KG1 (cell line): ENCODE data around the gene SAP30.

Source experiments
- DNase-seq: peaks from one replicate; lab custom pipeline; 2025; lab: John Stamatoyannopoulos, UW

The SAP30 gene

GRCh38 chr4:173370477-173371291 lies at the start of gene SAP30:
Gene SAP30 (plus strand): TSS chr4:173370954. CDS start chr4:173371183, 229 bp downstream.
- peak; percentile 41 for DNase-seq

- DNase-seq: no peak
These were observed 45.6 kb upstream of the SAP30 start for GRCh38 chr4:173325007-173325736.

GRCh38 chr4:173328236-173328901 lies 42.4 kb upstream of the SAP30 start:
- DNase-seq: no peak

DNA sequence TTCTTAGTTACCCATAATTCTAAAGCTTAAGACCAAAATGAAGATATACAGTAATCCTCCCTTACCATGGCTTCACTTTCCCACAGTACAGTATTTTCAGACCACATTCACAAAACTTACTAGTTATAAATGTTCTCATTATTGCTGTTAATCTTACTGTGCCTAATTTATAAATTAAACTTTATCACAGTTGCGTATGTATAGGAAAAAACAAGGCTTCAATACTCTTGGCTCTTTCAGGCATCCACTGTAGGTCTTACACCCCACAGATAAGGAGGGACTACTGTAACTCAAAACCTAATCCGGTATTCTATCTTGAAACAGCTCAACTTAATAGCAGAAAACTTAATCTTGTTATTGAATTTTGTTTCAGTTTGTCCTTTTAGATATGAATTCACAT lies 40.2 kb upstream of the SAP30 start:
- DNase-seq: no peak

DNA sequence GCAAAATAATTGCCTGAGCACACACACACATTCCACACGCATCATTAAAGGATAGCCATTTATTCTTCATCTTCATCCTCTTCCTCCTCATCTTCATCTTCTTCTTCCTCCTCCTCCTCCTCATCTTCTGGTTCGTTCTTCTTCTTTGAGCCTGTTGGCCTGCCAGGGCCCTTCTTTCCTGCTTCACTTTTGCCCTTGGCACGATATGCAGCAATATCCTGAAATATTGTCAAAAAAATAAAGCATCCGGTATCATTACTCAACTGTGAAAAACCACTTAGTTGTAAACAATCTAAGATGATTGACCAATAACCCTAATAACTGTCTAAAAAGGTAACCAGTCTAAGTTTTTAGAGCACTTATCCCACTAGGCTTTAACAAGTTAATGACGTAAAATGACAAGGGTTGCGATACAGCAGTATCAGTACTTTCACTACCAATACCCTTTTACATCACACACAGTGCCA lies 38.7 kb upstream of the SAP30 start:
- no peak for DNase-seq

GRCh38 chr4:173332963-173333657 lies 37.6 kb upstream of the SAP30 start:
- peak; percentile 2 for DNase-seq

DNA sequence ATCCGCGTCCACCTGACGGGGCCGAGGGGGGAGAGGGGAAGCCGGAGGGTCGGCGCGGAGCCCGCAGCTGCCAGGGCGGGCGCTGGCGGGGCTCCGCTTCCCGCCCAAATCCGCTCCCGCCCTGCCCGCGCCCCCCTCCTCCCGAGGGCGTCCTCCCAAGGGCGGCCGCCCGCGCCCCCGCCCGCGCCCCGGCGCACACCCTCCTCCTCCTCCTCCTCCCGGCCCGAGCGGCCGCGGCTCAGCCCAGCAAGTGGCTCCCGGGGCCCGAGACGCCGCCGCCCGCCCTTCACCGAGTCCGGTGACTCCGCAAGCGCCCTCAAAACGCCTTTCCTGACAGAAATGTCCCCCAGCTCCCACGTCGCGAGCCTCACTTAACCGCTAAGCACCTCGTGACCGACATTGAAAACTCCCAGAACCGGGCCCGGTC lies 37.1 kb upstream of the SAP30 start:
- DNase-seq: no peak

GRCh38 chr4:173334085-173334890 lies 36.5 kb upstream of the SAP30 start, which contains the start of gene HMGB2:
Gene HMGB2 (minus strand): TSS chr4:173334358. CDS start chr4:173333649, 709 bp downstream.
- DNase-seq: peak; percentile 78

- DNase-seq: peak; percentile 16
These were observed 35.6 kb upstream of the SAP30 start for GRCh38 chr4:173334891-173335752.

DNA sequence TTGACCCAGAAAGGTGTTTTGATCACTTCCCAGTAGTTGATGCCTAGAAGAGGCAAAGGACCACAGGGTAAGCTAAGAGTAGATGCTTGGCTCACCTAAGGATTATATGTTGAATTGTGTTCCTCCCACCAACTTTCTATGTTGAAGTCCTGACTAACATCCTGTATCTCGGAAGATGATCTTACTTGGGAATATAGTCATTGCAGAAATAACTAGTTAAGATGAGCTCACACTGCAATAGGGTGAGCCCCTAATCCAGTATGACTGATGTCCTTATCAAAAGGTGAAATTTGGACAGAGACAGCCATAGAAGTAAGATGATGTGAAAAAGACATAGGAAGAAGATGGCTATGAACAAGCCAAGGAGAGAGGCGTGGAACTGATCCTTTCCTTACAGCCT lies 33.3 kb upstream of the SAP30 start:
- no peak for DNase-seq

GRCh38 chr4:173343832-173344397 lies 26.8 kb upstream of the SAP30 start:
- DNase-seq: no peak

- no peak for DNase-seq
These were observed 25.1 kb upstream of the SAP30 start for GRCh38 chr4:173345648-173346047.

GRCh38 chr4:173346074-173346473 lies 24.7 kb upstream of the SAP30 start:
- DNase-seq: no peak

- no peak for DNase-seq
These were observed 23.3 kb upstream of the SAP30 start for GRCh38 chr4:173347467-173347866.

DNA sequence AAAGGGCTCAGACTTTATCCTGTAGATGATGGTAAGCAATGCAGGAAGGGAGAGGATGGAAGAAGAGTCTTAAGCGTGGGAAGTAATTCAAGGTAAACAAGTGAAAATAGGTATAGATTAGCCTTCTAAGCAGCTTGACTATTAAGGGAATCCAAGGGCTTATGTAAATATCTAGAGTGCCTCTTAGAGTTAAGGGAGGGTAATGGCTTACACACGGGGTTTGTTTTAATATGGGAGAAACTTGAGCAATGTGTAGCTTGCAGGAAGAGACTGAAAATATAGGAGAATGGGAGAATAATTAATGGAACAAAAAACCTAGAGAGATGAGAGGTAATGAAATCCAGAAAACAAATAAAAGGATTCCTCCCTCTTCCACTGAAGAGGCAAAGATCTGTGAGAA lies 12.8 kb upstream of the SAP30 start:
- DNase-seq: no peak

- no peak for DNase-seq
These were observed 10.1 kb upstream of the SAP30 start for GRCh38 chr4:173360587-173361221.

GRCh38 chr4:173362666-173363065 lies 8.1 kb upstream of the SAP30 start:
- DNase-seq: no peak

DNA sequence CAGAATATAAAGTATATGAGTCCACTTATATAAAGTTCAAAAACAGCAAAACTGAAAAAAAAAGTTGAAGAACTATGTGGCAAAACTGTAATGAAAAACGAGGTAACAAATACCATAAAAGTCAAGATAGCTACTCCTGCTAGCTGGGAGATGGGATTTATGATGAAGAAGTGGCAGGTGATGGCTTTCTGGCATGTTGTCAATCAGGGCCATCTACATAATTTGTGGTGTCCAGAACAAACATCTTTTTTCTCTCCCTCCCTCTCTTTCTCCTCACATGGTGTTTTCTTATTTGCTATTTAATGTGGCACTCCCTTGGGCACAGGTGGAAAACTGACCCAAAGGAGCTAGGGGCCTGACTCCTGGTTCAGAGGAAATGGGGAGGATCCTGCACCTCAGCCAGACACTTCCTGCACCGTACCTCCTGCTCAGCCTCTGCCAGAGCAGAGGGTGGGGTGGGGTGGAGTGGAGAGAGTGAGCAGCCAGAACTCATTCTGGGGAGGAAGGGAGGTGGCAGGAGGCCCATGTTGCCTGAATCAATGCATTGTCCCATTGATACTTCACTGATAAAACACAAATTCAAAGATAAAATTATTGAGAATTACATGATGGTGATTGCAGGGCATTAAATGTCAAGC lies 5.3 kb upstream of the SAP30 start:
- no peak for DNase-seq

DNA sequence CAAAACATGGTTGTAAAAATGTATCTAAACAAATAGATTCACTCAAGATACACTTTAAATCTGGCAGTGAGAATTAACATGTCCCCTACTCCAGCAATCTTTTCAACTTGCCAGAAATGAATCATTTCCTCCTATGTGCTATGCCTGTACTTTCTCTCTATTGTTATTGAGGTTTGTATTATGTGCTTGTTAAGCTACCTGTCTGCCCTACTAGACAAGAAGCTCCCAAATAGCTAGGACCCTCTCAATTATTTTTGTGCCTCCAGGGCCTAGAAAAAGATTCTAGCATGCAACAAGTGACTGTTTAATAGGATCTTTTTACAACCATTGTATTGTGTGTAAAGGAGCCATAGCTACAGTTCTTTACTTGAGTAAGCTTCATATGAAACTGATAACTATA lies 3.5 kb upstream of the SAP30 start:
- no peak for DNase-seq
